CD4-positive, alpha-beta T cell treated with Interferon gamma for 1 hour (primary cell): ENCODE data around the gene MBL2.

Experiments used
- DNase-seq: peaks from one replicate; pipeline ENCODE4 v3.0.0-alpha.2; 2020

The MBL2 gene

DNA sequence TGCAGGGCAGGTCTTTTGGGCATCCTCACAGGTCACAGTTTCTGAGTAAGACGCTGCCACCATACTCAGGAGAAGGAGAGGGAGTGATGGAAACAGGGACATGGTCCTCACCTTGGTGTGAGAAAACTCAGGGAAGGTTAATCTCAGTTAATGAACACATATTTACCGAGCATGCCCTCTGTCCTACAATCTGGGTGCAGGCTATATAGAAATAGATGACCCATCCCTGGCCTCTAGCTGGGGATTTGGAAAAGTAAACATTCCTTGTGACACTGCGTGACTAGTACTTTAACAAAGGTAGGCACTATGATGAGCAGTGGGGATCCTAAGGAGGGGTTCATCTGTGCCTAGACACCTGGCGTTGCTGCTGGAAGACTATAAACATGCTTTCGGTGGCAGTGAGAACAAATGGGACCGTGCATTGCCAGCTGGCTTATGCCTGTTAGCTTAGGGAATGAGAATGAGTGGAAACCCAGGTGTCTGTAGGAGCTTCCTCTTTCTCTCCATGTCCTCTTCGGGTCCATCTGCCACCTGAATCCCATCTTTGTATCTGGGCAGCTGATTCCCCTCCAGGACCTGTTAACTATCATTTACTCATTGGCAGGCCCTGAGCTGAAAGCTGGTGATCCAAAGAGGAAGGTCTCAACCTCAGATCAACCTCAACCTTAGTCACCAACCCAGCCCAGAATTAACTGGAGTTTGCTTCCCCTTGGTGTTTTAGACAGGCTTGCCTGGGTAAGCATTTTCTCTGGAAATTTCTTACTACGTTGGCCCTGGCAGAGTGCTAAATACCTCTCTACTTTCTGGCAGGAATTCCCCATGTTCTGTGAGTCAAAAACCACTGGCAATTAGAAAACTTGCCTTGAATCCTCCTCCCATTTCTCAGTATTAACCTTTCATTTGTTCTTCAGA is 794 bp downstream of the MBL2 start:
- no peak for DNase-seq

- DNase-seq, result no peak
Observed at GRCh38 chr10:52770904-52771303, 1.7 kb downstream of the MBL2 start.

GRCh38 chr10:52769966-52770365 is 2.6 kb downstream of the MBL2 start:
- DNase-seq, result no peak

GRCh38 chr10:52768001-52768532 is 4.5 kb downstream of the MBL2 start:
- no peak for DNase-seq

DNA sequence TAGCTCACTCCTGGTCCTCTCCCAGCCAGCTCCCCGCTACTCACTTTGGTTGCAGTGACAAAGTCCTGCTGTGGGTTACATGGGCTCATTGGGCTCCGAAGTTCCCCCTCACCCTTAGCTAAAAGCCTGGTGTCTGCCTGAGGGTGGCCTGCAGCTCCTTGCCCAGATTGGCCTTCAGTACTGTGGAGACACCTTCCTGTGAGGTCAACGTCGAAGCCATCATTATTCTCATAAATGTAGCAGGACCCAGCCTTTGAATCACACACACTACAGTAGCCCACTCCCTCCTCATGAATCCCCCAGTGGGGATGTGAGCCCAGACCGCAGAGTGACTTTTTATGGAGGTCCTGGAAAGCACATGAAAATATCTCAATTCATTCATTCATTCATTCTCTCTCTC is 10.5 kb downstream of the MBL2 start:
- DNase-seq, result no peak

DNA sequence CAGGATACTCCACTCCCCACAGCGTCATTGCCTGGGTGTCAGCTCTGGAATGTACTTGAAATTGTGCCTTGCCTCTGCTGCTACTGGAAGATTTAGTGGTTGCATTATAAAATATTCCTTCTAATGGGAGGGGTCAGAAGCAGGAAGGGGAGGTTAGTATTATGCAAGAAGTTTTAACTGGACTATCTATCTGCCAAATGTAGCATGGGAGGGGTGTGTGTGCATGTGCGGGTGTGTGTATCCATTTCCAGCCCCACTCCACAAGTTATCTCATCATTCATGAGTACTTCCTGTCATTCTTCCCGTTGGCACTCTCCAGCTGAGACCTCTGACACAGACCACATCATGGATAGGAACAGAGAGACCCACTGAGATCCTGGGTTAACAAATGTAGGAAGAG is 13.4 kb downstream of the MBL2 start:
- DNase-seq, result no peak

DNA sequence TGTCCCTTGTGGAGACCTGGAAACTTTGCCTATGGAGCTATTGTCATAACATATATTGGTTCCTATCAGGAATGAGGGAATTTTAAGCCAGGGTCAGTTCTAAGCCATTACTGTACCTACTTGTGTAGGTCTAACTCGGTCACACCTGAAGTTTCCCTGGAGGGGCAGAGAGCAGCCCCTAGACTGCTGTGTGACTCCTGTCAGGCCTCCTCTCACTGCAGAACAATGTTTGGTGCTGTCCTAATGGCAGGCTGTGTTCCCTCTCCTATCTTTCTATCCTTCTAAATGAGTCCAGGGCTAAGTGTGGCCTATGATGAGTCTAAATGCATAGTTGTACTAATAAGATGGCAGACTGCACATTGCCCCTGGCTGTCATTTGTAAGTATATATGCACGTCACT is 14.2 kb downstream of the MBL2 start:
- no peak for DNase-seq

- DNase-seq, result no peak
Observed at GRCh38 chr10:52757773-52758172, 14.8 kb downstream of the MBL2 start.

GRCh38 chr10:52756966-52757365 is 15.6 kb downstream of the MBL2 start:
- DNase-seq, result no peak

DNA sequence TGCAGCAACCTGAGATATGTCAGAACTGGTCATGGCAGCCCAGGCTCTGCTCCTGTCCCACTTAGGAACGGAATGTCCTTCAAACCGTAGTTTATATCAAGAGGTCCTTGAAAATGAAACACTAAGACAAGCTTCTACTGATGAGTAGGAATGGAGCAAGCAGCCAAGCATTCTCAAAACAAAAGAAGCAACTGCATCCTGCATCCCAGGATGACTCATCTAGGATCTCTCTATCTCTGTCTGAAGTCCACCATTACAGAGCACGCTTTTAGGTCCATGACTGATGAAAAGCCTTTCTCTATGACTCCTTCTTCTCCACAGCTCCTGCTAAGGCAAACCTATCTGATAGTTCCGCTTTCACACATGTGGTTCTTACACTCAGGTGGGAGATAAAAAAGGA is 16.3 kb downstream of the MBL2 start:
- no peak for DNase-seq

GRCh38 chr10:52755297-52756062 is 17.1 kb downstream of the MBL2 start:
- no peak for DNase-seq

DNA sequence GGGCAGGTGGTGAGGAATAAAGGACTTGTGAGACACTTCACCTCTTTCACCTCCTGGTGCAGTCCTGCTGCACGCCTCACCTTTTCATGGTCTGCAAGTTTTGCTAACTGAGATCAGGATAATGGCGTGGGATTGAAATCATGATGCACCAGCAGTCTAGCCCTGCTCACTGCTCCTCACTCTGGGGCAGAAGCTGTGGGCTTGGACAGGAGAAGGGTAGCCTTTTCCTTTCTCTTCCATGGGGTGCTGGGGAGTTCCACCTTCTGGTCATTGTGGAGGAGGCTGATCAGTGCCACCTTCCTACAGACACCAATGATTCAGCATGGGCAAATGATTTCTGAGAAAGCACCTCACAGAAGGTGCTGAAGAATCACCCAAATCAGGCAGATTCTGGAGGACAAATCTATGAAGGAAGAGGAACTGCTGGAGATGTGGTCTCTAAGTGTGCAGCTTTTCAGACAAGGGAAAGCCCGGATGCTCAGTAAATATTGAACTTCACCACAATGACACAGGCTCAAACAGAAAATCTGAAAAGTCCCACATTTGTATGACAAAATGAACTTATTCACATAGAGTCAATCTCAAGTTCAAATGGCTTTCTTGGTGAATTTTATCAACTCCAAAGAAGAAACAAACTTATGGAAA is 19.7 kb downstream of the MBL2 start:
- no peak for DNase-seq

DNA sequence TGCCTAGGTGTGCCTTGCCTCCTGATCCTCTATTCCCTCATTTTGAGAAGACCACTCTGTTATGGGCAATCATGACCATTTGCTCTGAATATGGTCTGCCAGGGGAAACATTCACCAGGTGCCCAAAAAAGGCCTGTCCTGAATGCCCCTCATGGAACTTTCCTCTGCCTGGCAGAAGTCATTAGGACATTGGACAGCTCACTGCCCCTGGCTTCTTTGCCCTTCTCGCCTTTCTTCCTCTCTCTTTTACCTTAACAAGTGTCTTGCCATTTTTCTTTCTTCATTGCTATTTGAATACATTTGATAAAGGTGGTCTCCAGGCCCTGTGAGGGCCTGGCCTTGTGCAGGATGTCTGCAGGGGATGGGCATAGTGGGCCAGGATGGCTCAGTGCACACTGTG is 20.3 kb downstream of the MBL2 start:
- DNase-seq, result no peak

GRCh38 chr10:52751337-52751736 is 21.2 kb downstream of the MBL2 start:
- no peak for DNase-seq

GRCh38 chr10:52750629-52751028 is 22.0 kb downstream of the MBL2 start:
- no peak for DNase-seq

DNA sequence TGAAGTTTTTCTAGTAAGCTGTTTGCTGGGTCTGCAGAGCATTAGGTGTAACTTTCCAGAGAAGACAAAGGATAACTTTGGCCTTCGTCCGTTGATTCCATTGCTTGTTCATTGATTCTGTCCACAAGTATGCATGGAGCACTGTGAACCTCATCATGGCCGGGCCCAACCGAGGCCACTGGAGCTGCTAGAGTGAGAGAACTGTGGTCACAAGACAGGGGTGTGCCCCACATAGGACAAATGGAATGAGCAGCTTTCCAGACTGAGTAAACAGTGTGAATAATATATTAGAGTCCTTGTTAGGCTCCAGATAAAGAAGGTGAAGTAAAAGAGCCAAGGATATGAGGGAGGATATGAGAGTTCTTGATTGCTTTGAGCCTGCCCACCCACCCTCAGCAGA is 24.9 kb downstream of the MBL2 start:
- no peak for DNase-seq

DNA sequence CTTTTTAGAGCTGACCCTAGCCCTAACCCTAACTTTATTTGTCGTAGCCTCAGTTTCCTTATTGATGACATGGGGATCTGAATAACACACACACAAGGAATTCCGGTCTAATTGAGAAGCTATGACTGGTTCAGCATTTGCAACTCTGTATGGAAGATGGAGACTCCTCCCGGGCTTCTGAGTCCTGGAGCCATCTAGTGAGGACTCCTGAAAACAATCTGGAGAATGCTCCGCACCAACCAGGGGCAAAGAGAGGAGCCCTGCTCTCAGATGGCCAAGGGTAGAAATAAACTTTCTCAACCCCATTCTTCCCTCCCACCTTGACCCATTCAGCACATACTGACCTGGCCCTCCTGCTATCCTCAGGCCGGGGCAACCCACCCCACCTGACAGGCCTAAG is 26.4 kb downstream of the MBL2 start:
- DNase-seq, result no peak

DNA sequence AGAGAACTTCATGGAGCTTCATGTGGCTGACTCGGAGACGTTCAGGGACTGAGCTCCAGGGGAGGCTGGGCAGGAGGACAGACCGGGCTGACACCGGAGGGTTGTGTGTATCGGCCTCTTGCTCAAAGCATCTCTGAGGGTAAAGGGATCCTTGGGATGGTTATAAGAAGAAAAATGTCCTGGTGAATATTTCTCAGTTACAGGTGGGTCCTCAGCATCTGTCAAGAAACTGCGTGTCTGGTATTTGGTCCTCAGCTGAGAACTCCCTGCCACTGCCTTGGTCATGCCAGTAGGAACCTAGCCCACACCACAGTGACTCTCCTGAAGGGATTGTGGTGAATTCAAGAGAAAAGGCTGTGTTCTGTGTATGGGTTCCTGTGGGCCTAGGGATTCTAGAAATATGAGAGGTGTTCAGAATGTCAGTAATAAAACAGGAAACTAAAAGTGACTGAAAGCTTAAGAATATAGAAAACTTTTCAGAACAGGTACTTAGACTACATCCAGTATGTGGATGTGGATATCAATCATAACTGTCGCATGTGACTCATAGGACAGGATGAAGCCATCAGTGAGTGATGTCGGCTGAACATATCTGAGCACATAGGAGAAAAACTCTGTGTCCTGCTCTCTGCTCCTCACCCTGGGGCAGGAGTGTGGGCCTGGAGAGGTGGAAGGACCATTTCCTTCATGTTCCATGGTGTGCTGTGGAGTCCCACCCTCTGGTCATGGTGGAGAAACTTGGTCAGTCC is 28.4 kb downstream of the MBL2 start:
- DNase-seq, result no peak

DNA sequence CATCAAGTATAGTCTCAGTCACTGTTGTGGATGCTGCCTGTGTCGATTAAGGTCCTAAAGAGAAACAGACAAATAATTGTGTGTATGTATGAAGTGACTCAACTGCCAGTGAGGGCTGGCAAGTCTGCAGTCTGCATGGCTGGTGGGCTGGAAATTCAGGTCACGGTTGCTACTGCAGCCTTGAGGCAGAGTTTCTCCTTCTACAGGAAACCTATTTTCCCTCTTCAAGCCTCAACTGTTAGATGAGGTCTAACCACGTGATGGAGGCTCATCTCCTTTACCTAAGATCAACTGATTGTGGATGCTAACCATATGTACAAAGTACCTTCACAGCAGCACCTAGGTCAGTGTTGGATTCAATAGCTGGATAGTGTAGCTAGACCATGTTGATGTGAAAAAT is 29.9 kb downstream of the MBL2 start:
- DNase-seq, result no peak

DNA sequence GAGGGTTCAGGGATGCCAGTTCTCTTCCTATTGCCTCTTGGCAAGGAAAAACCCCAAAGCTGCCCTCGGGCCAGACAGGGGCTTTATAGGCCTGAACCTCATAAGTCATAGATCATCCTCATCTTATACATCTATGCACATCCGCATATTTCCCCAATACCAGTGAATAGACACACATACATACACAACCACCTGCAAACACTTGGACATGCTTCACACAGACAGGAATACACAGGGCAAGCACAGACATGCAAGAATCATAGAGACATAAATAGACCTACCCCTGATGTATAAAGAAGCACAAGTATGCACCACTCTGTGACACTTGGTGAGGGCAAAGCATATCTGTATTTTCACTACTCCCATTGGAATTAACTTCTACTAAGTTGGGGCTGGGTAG is 30.7 kb downstream of the MBL2 start:
- DNase-seq, result no peak

- DNase-seq, result peak; percentile 4
Observed at GRCh38 chr10:52740913-52741675, 31.5 kb downstream of the MBL2 start.

DNA sequence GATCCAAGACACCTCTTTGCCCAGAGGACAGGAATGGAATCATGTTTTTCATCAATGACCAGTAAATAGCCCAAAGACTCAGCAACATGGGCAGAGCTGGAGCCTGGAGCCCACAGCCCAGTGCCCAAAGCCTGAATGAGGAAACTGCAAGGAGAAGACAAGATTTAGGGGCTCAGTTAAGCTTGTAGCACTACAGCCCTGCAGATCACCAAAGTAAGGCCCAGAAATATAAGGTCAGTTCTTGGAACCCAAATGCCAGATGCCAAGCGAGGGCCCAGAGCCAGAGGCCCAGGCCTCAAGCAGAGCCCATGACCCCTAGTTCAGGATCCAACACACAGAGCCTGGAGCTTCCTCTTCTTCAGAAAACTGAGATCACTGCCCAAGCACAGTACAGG is 32.4 kb downstream of the MBL2 start:
- no peak for DNase-seq
